HUES6 (cell line): ENCODE results near the gene GABBR2.

Source experiments
- H3K27ac ChIP-seq: 2 replicates; pipeline ENCODE4 v1.7.0; 2013; ENCODE audit warnings: low read depth, mild to moderate bottlenecking, low read length, inconsistent platforms
- H3K27me3 ChIP-seq: 2 replicates; pipeline ENCODE4 v1.6.1; 2013; ENCODE audit warnings: low read length; ENCODE audit not compliant: control insufficient read depth, insufficient read depth
- H3K36me3 ChIP-seq: 2 replicates; pipeline ENCODE4 v1.6.1; 2013; ENCODE audit warnings: low read length; ENCODE audit not compliant: control insufficient read depth, insufficient read depth
- H3K4me1 ChIP-seq: 2 replicates; pipeline ENCODE4 v1.6.1; 2013; ENCODE audit warnings: low read length; ENCODE audit not compliant: control insufficient read depth, insufficient read depth
- H3K4me3 ChIP-seq: 2 replicates; pipeline ENCODE4 v1.5.1; 2013; ENCODE audit warnings: low read depth, low read length
- H3K9ac ChIP-seq: one replicate; pipeline ENCODE4 v1.6.1; 2013; ENCODE audit warnings: mild to moderate bottlenecking, low read length
- H3K9me3 ChIP-seq: 2 replicates; pipeline ENCODE4 v1.6.1; 2013; ENCODE audit warnings: low read depth, low read length; ENCODE audit not compliant: control insufficient read depth, insufficient read depth

GABBR2 gene

DNA sequence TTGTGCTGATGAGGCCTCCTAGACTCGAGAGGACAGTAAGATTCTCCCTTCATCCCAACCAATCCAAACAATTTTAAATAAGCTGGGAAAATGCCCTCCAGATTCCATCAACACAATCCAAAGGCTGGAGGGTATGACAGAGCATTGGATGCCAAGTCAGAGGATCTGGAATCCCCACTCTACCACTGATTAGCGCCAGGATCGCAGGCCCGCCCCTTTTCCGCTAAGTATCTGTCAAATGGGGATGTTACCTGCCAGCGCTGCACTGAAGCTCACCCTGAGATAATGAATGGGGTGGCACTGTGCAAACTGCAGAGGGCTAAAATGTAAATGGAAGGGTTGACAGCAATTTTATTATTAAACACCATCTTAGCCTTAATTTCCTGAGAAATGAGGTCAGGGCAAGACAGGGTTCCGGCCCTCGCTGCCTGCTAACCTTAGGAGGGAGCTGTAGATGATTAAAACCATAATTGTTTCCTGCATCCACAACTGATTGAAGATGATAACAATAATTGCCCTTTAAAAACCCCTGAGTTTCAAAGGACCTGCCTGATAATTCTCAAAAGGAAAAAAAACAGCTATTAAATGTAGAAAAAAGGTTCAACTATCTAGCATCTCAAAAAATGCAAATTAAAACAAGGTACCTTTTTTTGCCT lies 31.6 kb upstream of the GABBR2 start:
- Histone ChIP-seq H3K4me1 (no peaks in the 10 kb centered on the region), H3K4me3 (no peak overlapping the region), H3K27ac (no peak overlapping the region), H3K36me3 (peaks cover 35% of the 10 kb centered on the region), H3K9ac (no peak overlapping the region), H3K9me3 (peaks cover 8% of the 10 kb centered on the region), H3K27me3 (no peaks in the 10 kb centered on the region)

DNA sequence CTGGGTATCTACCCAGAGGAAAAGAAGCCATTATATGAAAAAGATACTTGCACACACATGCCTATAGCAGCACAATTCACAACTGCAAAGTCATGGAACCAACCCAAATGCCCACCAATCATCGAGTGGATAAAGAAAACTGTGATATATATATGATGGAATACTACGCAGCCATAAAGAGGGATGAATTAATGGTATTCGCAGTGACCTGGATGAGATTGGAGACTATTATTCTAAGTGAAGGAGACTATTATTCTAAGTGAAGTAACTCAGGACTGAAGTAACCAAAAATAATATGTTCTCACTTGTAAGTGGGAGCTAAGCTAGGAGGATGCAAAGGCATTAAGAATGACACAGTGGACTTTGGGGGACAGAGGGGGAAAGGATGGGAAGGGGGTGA lies 30.0 kb upstream of the GABBR2 start:
- peaks cover 8% of the 10 kb centered on the region for H3K9me3 ChIP-seq
- no peak overlapping the region for H3K4me3 ChIP-seq
- peaks cover 32% of the 10 kb centered on the region for H3K36me3 ChIP-seq
- no peaks in the 10 kb centered on the region for H3K4me1 ChIP-seq
- no peaks in the 10 kb centered on the region for H3K27me3 ChIP-seq
- H3K9ac ChIP-seq, result no peak overlapping the region
- no peak overlapping the region for H3K27ac ChIP-seq

DNA sequence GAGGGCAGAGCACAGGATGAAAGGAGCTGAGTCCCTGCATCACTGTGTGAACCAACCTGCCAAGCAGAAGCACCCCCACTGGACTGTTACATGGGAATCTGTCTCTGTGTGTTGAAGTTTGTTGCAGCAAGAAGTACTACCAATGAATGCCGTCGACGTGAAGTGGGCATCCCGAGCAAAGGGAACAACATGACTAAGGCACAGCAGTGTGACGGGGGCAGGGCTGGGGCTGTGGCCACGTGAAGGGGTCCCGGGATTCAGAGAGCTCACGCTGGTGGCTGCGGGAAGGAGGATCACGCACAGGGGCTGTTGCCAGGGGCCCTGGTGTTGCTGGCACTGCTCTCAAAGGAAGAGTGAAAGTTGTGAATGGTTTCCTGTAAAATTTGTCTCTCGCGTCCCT lies 27.5 kb upstream of the GABBR2 start:
- Histone ChIP-seq H3K27ac (no peak overlapping the region), H3K4me1 (no peaks in the 10 kb centered on the region; the same call in 1 of the 2 replicates), H3K9me3 (peaks cover 8% of the 10 kb centered on the region), H3K9ac (no peak overlapping the region), H3K27me3 (no peaks in the 10 kb centered on the region), H3K4me3 (no peak overlapping the region), H3K36me3 (peaks cover 32% of the 10 kb centered on the region)

DNA sequence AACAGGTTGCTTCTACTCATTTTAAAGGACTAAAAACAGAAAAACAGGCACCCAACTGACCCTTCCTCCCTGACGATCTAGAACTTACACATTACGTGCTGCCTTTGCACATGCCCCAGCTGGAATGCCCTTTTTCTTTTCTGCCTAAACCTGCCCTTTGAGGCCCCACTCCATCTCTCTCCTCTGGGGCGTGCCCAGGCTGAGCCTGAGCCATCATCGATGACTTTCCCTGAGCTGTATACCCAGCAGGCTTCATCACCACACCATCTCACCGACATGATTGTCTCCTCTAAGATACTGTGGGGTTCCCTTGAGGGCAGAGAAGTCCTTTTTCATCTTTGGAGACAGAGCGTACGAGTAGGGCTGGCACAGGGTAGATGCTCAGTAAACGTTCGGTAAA lies 24.1 kb upstream of the GABBR2 start:
- Histone ChIP-seq H3K27me3 (peaks cover 5% of the 10 kb centered on the region; the same call in 1 of the 2 replicates), H3K27ac (no peak overlapping the region), H3K4me3 (no peak overlapping the region), H3K9me3 (no peaks in the 10 kb centered on the region), H3K9ac (no peak overlapping the region), H3K36me3 (peaks cover 25% of the 10 kb centered on the region), H3K4me1 (no peaks in the 10 kb centered on the region; the same call in 1 of the 2 replicates)

DNA sequence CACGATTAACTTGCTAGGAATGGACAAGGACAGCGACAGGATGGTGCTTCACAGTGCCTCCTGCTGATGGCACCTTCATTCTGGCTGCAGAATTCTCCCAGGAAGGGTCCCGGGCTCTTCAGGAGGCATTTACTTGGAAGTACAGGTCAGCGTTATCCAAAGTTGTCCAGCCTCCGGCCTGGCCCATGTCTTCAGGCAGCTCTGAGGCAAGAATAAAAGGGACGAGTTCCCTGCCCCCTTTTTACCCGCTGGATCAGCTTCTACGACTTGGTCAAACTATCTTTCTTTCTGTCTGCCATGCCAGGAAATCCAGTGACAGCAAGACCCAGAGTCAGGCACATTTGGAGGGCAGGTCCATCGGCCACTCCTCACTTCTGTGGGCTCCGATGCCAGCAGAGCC lies 23.4 kb upstream of the GABBR2 start:
- Histone ChIP-seq H3K4me3 (no peak overlapping the region), H3K27ac (no peak overlapping the region), H3K27me3 (peaks cover 5% of the 10 kb centered on the region; the same call in 1 of the 2 replicates), H3K9me3 (no peaks in the 10 kb centered on the region), H3K9ac (no peak overlapping the region), H3K36me3 (peaks cover 25% of the 10 kb centered on the region), H3K4me1 (no peaks in the 10 kb centered on the region; the same call in 1 of the 2 replicates)

DNA sequence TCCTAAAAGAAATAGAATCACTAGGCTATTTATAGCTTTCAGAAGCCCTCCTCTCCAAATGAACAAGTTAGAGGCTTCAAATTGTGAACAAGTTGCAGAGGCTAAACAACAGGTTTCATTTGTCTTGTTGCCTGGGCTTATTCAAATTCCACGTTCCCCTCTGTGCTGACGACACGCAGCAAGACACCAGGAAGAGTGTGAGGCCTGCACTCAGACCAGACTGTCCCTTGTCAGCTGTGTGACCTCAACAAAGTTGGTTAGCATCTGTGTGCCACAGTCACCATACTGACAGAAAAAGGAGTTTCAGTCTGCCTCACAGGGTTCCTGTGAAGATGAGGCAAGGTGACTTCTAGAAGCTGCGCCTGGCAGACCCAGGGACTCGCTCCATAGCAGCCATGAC lies 22.1 kb upstream of the GABBR2 start:
- Histone ChIP-seq H3K27me3 (peaks cover 11% of the 10 kb centered on the region), H3K4me3 (no peak overlapping the region), H3K27ac (no peak overlapping the region), H3K9ac (no peak overlapping the region), H3K9me3 (no peaks in the 10 kb centered on the region), H3K36me3 (peaks cover 14% of the 10 kb centered on the region), H3K4me1 (no peaks in the 10 kb centered on the region; the same call in 1 of the 2 replicates)

DNA sequence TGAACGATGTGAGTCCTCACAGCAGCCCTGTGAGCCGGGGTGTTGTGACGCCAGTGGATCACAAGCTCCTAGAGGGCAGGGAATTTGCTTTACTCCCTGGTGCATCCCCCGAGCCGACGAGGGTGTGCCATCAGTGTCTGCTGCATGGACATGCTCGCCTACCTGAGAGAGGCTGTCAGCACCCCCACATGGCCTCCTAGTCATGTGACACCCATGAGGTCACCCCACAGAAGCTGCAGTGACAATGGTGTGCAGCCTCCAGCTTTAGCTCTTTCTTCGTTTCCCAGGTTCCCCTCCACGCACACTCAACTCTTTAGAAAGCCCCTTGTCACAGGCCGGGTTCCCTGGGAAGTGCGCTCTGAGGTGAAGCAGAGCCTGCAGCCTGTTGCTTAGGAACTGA lies 19.8 kb upstream of the GABBR2 start:
- H3K4me3 ChIP-seq, result no peak overlapping the region
- no peaks in the 10 kb centered on the region for H3K36me3 ChIP-seq
- no peaks in the 10 kb centered on the region for H3K9me3 ChIP-seq
- no peaks in the 10 kb centered on the region; the same call in 1 of the 2 replicates for H3K4me1 ChIP-seq
- H3K9ac ChIP-seq, result no peak overlapping the region
- no peak overlapping the region for H3K27ac ChIP-seq
- peaks cover 35% of the 10 kb centered on the region for H3K27me3 ChIP-seq

DNA sequence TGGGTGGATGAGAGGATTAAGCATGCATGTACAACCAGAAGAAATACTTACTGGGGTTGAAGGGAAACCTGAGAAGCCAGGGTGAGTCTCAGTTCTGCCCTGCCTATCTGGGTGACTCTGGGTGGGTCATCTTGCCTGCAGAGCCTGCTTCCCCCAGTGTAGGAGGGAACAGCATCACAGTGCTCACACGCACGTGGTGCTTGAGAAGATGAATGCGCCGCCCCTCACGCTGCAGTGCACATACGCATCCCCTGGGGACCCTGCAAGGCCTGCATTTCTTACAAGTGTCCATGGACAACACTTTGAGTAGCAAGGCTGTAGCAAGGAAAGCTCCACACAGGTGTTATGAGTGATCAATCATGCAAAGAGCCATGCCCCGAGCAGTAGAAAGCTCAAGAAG lies 18.7 kb upstream of the GABBR2 start:
- no peaks in the 10 kb centered on the region for H3K9me3 ChIP-seq
- no peak overlapping the region for H3K27ac ChIP-seq
- H3K4me3 ChIP-seq, result no peak overlapping the region
- H3K36me3 ChIP-seq, result no peaks in the 10 kb centered on the region
- no peak overlapping the region for H3K9ac ChIP-seq
- H3K4me1 ChIP-seq, result no peaks in the 10 kb centered on the region; the same call in 1 of the 2 replicates
- H3K27me3 ChIP-seq, result peaks cover 40% of the 10 kb centered on the region

DNA sequence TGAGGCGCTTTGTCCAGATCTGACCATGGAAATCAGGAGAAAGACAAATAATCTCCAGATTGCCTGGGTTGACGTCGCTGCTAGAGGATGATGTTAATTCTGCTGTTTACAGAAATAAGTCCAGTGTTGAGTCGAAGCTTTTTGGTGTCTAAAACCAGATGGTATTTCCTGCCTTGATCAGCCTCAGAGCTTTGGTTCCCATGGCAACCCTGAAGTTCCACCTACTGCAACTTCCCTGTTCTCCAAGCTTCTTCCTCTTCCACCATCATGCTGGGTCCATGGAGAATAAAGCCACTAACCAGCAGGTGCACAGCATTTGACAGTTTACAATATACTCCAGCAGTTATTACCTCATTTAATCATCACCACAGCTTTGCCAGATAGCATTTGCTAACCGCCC lies 18.0 kb upstream of the GABBR2 start:
- Histone ChIP-seq H3K36me3 (no peaks in the 10 kb centered on the region), H3K27me3 (peaks cover 43% of the 10 kb centered on the region), H3K9me3 (no peaks in the 10 kb centered on the region), H3K27ac (no peak overlapping the region), H3K9ac (no peak overlapping the region), H3K4me3 (no peak overlapping the region), H3K4me1 (no peaks in the 10 kb centered on the region; the same call in 1 of the 2 replicates)

DNA sequence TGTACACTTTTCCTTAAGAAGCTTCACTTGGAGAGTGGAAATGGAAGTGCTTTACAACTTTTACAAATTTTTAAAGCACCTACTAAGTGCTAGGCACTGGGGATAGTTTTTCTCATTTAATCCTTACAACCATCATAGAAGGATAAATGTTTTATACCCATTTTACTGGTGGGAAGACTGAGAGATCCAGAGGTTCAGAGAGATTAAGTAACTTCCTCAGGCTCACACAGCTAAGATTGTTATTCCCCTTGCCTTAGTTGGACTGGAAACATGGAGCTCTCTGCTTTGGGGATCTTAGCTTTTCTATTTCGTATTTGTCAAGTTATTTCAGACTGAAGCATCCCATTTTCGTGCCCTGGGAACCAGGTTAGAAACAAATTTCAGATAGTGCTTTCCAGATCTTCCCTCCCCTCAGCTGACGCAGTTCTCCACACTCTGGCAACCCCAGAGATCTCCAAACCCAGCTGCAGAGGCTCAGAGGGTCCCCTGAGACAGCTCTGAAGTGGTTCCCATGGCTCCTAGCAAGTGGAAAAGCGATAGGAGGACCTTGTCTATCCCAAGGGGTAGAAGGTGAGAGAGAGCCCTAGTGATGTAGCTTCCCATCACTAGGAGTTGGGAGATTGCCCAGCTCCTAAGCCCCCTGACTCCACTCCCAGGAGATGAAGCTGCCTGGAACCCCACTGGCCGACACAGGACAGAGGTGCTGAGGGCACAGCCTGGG lies 16.2 kb upstream of the GABBR2 start:
- H3K36me3 ChIP-seq, result no peaks in the 10 kb centered on the region
- no peaks in the 10 kb centered on the region for H3K9me3 ChIP-seq
- no peaks in the 10 kb centered on the region for H3K4me1 ChIP-seq
- no peak overlapping the region for H3K4me3 ChIP-seq
- H3K27me3 ChIP-seq, result peaks cover 43% of the 10 kb centered on the region
- H3K9ac ChIP-seq, result no peak overlapping the region
- H3K27ac ChIP-seq, result no peak overlapping the region

DNA sequence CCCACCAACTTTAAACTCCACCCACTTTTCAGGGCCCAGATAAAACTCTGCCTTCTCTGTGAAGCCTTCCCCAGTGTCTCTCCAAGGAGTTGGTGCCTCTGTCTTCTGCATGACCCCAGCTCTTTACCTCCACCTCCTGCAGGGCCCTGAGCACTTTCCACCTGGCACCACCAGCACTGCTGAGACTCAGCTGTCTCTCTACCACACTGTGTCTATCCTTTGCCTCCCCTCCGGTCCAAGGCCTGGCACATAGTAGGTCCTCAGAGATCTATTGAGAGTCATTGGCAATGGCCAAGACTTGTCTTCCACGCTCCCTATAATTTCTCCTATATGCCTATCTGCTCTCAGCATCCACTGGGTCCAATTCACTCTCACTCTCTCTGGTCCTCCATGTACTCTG lies 12.9 kb upstream of the GABBR2 start:
- no peaks in the 10 kb centered on the region for H3K9me3 ChIP-seq
- H3K36me3 ChIP-seq, result no peaks in the 10 kb centered on the region
- H3K4me1 ChIP-seq, result no peaks in the 10 kb centered on the region

More for the DNA sequence above, 12.9 kb upstream of the GABBR2 start:
- Histone ChIP-seq H3K4me3 (no peak overlapping the region), H3K27me3 (peaks cover 41% of the 10 kb centered on the region), H3K9ac (no peak overlapping the region), H3K27ac (no peak overlapping the region)
